Peyer's patch (tissue), 4 donors: ENCODE results near the gene EPHA1.
A peak's percentile ranks its signal among the peaks of the same experiment; 100 is the strongest.

Source experiments
- CTCF ChIP-seq, 6 experiments: fragments of 450-650 bp in 4 of 6; fragments of 200-600 bp in 2 of 6; sonication (generic) in 1 of 6; IDR thresholded peaks; one replicate each; pipeline ENCODE4 v1.5.1; 2017 to 2019; ENCODE audit warnings: antibody characterized with exemption in 6 of 6, mild to moderate bottlenecking in 3 of 6, moderate library complexity in 1 of 6
- POLR2A ChIP-seq, 2 donors: fragments of 450-650 bp; IDR thresholded peaks; one replicate each; pipeline ENCODE4 v1.5.1; 2017; ENCODE audit warnings: antibody characterized with exemption in 2 of 2, mild to moderate bottlenecking in 2 of 2, moderate library complexity in 2 of 2

DNA sequence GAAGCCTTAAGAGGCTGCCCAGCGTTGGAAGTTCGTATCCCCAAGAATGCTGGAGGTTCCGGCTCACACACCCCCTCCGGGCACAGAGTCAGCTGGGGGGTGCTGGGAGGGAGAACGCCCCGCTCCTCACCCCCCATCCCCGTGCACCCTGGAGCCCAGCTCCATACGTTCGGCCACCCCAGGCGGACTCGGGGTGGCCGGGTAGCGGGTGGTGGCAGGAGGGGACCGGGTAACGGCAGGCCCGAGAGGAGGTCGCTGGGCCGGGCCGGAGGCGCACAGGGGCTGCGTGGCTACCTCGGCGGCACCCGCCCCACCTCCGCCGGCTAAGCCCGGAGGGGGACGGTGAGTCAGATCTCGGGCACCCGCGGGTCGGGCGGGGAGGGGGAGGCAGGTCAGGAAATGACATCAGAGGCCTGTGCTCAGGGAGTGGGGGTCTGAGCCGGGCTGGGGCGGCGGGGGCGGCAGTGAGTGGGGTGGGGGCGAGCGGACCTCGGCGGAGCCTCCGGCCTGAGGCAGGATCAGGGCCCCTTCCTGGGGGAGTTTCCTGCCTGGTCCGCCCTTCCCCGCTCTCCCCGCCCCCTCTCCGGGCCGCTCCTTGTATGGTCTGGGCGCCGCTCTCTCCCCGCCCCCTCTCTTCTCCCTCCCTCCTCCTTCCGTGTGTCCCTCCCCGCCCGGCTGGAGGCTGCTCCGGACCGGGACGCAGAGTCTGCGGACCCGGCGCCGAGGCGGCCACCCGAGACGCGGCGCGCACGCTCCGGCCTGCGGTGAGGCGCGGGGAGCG, 27.8 kb downstream of the EPHA1 start, which contains the start of gene ZYX:
- peak; percentile 77 to 82 for TF ChIP-seq POLR2A (IDR thresholded peaks at IDR 0.05)
- TF ChIP-seq CTCF (IDR thresholded peaks at IDR 0.05), result peak in 1 of 6 experiments; percentile 4
